Esophagus muscularis mucosa (tissue), 4 donors: ENCODE data around the gene CLIC5. TPM values are rescaled to one million over a fixed set of nuclear protein-coding genes. Genes with fewer than 3 reads are reported as not detected.
A peak's percentile ranks its signal among the peaks of the same experiment; 100 is the strongest.

Experiments
- DNase-seq: peaks from one replicate; pipeline ENCODE4 v3.0.0-alpha.2; 2017; ENCODE audit errors: extremely low spot score
- H3K27ac ChIP-seq, 4 donors: fragments of 200-600 bp; sonication (generic); replicated peaks in 1 of 4; 1 replicate in 3 of 4; 2 replicates in 1 of 4; pipeline ENCODE4 v1.5.1; 2016 to 2019; ENCODE audit warnings: mild to moderate bottlenecking in 1 of 4
- H3K27me3 ChIP-seq, 4 donors: fragments of 200-600 bp; sonication (generic); one replicate each; pipeline versions ENCODE4 v1.5.1 to v1.6.0; 2016 to 2019
- H3K36me3 ChIP-seq, 4 donors: fragments of 200-600 bp; sonication (generic); one replicate each; pipeline ENCODE4 v1.5.1; 2016 to 2019
- H3K4me1 ChIP-seq, 4 donors: fragments of 200-600 bp; sonication (generic); one replicate each; pipeline ENCODE4 v1.5.1; 2016 to 2019
- H3K4me3 ChIP-seq, 4 donors: fragments of 200-600 bp; sonication (generic); 1 replicate in 2 of 4; 2 replicates in 2 of 4; pipeline ENCODE4 v1.5.1; 2016 to 2019; ENCODE audit warnings: mild to moderate bottlenecking in 4 of 4, moderate library complexity in 1 of 4
- H3K9me3 ChIP-seq, 4 donors: fragments of 200-600 bp; sonication (generic); 1 replicate in 3 of 4; 2 replicates in 1 of 4; pipeline ENCODE4 v1.5.1; 2016 to 2019
- EP300 ChIP-seq: sonication (generic); formaldehyde crosslinking; IDR thresholded peaks from one replicate; pipeline ENCODE4 v1.6.1; 2017; ENCODE audit warnings: antibody characterized with exemption
- POLR2A ChIP-seq: fragments of 450-650 bp; IDR thresholded peaks from one replicate; pipeline ENCODE4 v1.6.1; 2017; ENCODE audit warnings: antibody characterized with exemption, moderate library complexity, mild to moderate bottlenecking, low read depth
- POLR2AphosphoS5 ChIP-seq, 2 donors: sonication (generic); formaldehyde crosslinking; IDR thresholded peaks; one replicate each; pipeline ENCODE4 v1.6.1; 2017; ENCODE audit warnings: antibody characterized with exemption in 2 of 2
- WGBS: methylation state at CpG from one replicate; pipeline ENCODE4 v1.1.5; 2018; 5-methylcytosine and 5-hydroxymethylcytosine counted together
- intact Hi-C: fragments of 100-400 bp; cut with DNase I; formaldehyde crosslinking; loops from one replicate; pipeline ENCODE4 v1.15.1; 2023
- total RNA-seq, 4 donors: library from RNA; depleted of rRNA; stranded (reverse); fragments of >200 nt; gene quantifications; one replicate each; pipeline versions ENCODE4 v1.1.0 to v1.2.1, GENCODE V29; 2016
- TF ChIP-seq, protein P1 (sequence below), 3 experiments: fragments of 200-600 bp in 2 of 3; fragments of 450-650 bp in 1 of 3; sonication (generic) in 2 of 3; IDR thresholded peaks; one replicate each; pipeline ENCODE4 v1.5.1; 2017 to 2019; ENCODE audit warnings: antibody characterized with exemption in 3 of 3, mild to moderate bottlenecking in 2 of 3, moderate library complexity in 1 of 3

Gene CLIC5
- total RNA-seq, 4 donors from 2014 or later: 5.3 to 7.2 (median 6.3) TPM

DNA sequence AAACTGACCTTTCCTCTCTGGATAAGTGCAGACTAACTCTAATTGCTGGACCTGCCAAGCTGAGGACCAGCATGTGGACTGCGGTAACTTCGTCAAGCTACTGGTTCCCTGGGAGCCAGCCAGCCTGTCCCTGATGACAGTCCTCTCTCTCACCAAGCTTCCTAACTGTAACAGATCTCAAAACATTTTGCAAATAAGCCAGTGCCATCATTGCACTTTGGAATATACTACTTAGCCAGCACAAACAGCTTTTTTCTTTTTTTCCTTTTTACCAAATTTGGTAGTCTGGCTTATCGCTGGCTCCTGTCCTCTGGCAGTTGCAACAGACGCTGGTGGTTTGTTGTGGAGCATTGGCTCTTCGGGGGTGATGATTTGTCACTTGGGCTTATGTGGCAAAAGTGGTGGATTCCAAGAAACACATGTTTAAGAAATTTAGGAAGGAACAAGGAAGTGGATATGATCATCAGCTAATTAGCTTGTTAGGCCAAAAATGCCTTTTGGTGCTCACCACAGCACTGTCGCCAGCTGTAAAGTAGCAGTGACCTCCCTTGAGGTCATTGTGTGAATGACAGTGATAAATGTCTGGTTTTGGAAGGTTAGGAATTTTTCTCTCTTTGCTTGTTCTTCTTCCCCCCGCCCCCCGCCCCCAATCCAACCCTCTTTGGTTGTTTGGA is 171.7 kb downstream of the CLIC5 start:
- 75% methylated on average over 8 of the region's 8 CpGs for WGBS

DNA sequence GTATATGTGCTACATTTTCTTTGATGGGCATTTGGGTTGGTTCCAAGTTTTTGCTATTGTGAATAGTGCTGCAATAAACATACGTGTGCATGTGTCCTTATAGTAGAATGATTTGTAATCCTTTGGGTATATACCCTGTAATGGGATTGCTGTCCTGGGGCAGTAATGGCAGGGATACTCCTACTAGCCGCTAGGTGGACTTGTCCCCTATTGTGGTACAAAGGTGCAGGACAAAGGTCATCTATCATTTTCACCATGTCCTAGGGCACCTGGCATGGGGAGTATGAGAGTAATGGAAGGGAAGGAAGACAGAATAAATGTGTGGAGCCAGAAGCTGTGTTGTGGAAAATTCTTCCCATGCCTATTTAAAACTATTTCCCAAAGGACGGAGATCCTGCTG is 174.6 kb downstream of the CLIC5 start:
- WGBS: 83% methylated on average over 3 of the region's 3 CpGs

More for the DNA sequence above, 171.7 kb downstream of the CLIC5 start:
- Histone ChIP-seq H3K4me1 (no peaks in the 10 kb centered on the region), H3K4me3 (no peak overlapping the region), H3K9me3 (no peaks in the 10 kb centered on the region), H3K27me3 (no peaks in the 10 kb centered on the region), H3K27ac (no peak overlapping the region), H3K36me3 (no peaks in the 10 kb centered on the region)
- peak; percentile 86 for DNase-seq
- TF ChIP-seq EP300: no peak
- no peak for TF ChIP-seq POLR2AphosphoS5 (IDR thresholded peaks at IDR 0.05)
- TF ChIP-seq POLR2A: no peak
- TF ChIP-seq, protein P1, sequence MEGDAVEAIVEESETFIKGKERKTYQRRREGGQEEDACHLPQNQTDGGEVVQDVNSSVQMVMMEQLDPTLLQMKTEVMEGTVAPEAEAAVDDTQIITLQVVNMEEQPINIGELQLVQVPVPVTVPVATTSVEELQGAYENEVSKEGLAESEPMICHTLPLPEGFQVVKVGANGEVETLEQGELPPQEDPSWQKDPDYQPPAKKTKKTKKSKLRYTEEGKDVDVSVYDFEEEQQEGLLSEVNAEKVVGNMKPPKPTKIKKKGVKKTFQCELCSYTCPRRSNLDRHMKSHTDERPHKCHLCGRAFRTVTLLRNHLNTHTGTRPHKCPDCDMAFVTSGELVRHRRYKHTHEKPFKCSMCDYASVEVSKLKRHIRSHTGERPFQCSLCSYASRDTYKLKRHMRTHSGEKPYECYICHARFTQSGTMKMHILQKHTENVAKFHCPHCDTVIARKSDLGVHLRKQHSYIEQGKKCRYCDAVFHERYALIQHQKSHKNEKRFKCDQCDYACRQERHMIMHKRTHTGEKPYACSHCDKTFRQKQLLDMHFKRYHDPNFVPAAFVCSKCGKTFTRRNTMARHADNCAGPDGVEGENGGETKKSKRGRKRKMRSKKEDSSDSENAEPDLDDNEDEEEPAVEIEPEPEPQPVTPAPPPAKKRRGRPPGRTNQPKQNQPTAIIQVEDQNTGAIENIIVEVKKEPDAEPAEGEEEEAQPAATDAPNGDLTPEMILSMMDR (IDR thresholded peaks at IDR 0.05): no peak
- intact Hi-C loops: no loop called here

DNA sequence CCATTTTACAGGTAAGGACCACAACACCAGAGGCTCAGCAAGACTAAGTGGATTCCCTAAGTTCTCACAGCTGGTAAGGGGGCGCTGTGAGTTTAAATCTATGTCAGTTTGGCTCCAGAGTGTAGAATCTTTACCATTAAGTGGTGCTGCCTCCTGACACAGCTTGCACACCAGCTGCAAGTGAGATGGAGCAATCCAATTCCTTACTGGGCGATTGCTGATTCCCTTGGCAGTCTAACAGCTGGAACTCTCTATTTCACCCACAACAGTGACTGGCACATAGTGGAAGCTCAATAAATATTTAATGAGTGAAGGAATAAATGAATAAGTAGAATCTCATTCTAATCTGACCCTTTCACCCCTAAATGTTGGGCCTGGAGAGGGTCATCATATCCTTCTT is 176.7 kb downstream of the CLIC5 start:
- no peak for TF ChIP-seq POLR2A
- TF ChIP-seq, protein P1 (IDR thresholded peaks at IDR 0.05): no peak
- TF ChIP-seq POLR2AphosphoS5 (IDR thresholded peaks at IDR 0.05): no peak
- TF ChIP-seq EP300: no peak
- DNase-seq: peak; percentile 86
- Histone ChIP-seq H3K9me3 (no peaks in the 10 kb centered on the region), H3K27me3 (no peaks in the 10 kb centered on the region), H3K36me3 (no peaks in the 10 kb centered on the region), H3K4me3 (no peak overlapping the region), H3K4me1 (peaks cover 0 to 5% (median 0%) of the 10 kb centered on the region in 4 donors), H3K27ac (no peak overlapping the region)
- 58% methylated on average over 2 of the region's 2 CpGs for WGBS
- intact Hi-C loops: no loop called here

More for the DNA sequence above, 174.6 kb downstream of the CLIC5 start:
- intact Hi-C loops: no loop called here
- peaks cover 0 to 2% (median 0%) of the 10 kb centered on the region in 4 donors for H3K4me1 ChIP-seq
- H3K27ac ChIP-seq: no peak overlapping the region
- H3K36me3 ChIP-seq: no peaks in the 10 kb centered on the region
- no peak overlapping the region for H3K4me3 ChIP-seq
- DNase-seq: peak; percentile 29
- H3K27me3 ChIP-seq: no peaks in the 10 kb centered on the region
- TF ChIP-seq, protein P1 (IDR thresholded peaks at IDR 0.05): no peak
- TF ChIP-seq POLR2AphosphoS5 (IDR thresholded peaks at IDR 0.05): no peak
- no peak for TF ChIP-seq EP300
- TF ChIP-seq POLR2A: no peak
- H3K9me3 ChIP-seq: no peaks in the 10 kb centered on the region

DNA sequence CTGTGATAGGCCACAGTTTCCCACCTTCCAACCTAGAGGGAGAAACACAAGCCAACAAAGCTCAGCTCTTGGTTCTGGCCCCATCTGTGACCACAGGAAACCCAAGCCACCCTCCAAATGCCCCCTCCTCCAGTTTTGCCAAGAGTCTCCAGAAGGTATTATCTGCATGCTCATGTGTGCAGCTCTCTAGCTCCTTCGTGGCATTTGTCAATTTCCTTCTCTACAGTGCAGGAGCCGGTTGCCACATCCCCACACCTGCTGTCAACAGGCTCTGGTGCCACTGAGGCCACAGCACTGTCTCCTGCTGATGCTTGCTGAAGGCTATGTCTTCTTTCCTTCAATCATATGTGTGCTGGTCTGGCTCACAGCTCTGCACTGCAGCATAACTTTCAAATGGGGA is 177.2 kb downstream of the CLIC5 start:
- H3K27me3 ChIP-seq: no peaks in the 10 kb centered on the region
- peaks cover 0 to 5% (median 0%) of the 10 kb centered on the region in 4 donors for H3K4me1 ChIP-seq
- TF ChIP-seq POLR2AphosphoS5 (IDR thresholded peaks at IDR 0.05): no peak
- TF ChIP-seq, protein P1 (IDR thresholded peaks at IDR 0.05): no peak
- TF ChIP-seq POLR2A: no peak
- TF ChIP-seq EP300: no peak
- no peak overlapping the region for H3K4me3 ChIP-seq
- H3K36me3 ChIP-seq: no peaks in the 10 kb centered on the region
- 76% methylated on average over 2 of the region's 2 CpGs for WGBS
- no peak overlapping the region for H3K27ac ChIP-seq
- intact Hi-C loops: no loop called here
- no peaks in the 10 kb centered on the region for H3K9me3 ChIP-seq
- DNase-seq: no peak
